ENCODE results near the gene NCOA1.
"Not testable (repeated sequence)": the region's sequence is repeated elsewhere in the genome, so short reads cannot be mapped to it uniquely, and the experiment has no call there.

Gene NCOA1

DNA sequence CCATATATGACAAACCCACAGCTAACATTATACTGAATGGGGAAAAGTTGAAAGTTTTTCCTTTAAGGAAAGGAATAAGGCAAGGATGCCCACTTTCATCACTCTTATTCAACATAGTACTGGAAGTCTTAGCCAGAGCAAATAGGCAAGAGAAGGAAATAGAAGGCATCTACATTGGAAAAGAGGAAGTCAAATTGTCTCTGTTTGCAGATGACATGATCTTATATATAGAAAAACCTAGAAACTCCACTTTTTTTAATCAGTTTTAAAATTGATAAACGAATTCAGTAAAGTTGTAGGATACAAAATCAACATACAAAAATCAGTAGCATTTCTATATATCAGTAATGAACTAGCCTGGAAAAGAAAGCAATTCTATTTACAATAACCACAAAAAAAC, 90.9 kb downstream of the NCOA1 start:
- DNase-seq, result not testable (repeated sequence)

DNA sequence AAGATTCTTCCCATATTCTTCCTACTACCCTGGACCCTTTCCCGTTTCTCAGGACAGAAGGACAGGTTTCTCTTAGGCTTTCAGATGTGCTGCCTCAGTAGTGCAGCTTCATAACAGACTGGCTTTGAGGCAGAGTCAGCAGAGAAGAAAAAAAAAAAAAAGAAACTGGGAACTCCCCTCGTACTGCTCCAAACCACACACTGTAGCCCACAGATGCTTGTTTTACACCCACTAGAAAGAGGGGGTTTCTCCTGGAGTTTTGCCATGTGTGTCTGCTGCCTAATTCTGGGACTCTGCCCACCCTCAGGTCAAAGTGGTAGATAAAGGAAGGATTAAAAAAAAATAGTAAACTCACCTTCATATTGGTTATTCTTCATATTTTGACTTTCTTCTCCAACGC, 95.9 kb downstream of the NCOA1 start:
- DNase-seq, result no peak

DNA sequence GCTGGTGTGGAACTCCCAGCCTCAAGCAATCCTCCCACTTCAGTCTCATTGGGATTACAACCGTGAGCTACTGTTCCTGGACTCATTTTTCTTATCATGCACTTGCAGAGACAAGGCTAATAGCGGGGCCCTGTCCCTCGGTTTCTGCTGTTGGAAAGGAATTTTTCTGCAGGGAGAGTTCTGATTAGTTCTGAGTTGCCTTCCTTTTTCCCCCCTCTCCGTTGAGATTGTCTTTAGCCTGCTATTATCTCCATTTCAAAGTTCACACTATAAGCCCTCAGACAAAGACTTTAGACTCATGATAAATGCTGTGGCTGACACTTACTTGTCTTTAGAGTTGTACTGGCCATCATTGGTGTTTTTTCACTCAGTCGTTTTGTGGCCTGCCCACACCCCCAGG, 97.2 kb downstream of the NCOA1 start:
- no peak for DNase-seq

DNA sequence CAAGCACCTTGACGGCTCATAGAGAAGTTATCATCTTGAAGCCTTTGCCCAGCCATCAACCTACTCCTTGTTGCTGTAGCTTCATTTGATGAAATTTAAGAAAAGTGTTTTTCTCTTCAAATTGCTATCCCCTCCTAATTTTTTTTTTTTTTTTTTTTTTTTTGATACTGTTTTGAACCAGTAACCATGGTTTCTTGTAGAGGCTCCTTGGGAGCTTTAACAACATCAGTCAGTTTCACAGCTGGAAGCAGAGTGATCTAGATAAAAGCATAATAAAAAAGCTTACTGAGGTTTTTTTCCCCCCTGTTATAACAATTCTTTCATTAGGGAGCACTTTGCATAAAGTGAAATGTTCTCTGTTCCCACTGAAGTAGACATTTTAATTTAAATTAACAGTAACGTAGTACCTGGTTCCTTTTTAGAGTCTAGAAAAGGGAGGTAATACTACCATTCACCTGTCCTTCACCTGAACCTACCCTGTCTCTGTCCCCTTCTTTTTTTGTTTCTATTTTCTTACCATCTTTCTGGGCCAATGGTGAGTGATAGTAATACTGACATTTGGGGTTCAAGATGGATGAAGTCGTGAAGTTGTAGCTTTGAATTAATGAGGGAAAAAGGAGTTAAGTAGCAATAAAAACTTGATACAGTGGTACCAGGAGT, 101.5 kb downstream of the NCOA1 start:
- DNase-seq, result no peak

DNA sequence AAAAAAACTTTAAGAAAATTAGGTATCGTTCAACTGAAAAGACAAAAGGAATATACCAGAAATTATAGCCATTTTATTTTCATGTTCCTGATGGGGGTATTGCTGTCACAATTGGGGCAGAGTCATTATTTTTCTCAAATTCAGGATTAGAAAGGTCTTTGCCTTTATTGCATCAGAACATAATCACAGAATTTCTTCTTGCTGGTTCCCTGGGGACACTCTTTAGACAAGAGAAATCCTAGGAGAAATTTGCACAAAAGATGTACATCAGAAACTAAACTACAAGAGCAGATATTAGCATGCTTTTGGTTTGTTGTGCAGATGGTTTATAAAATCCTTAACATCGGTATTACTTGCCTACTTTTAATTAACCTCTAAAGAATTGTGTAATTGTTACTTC, 103.2 kb downstream of the NCOA1 start:
- DNase-seq, result no peak

DNA sequence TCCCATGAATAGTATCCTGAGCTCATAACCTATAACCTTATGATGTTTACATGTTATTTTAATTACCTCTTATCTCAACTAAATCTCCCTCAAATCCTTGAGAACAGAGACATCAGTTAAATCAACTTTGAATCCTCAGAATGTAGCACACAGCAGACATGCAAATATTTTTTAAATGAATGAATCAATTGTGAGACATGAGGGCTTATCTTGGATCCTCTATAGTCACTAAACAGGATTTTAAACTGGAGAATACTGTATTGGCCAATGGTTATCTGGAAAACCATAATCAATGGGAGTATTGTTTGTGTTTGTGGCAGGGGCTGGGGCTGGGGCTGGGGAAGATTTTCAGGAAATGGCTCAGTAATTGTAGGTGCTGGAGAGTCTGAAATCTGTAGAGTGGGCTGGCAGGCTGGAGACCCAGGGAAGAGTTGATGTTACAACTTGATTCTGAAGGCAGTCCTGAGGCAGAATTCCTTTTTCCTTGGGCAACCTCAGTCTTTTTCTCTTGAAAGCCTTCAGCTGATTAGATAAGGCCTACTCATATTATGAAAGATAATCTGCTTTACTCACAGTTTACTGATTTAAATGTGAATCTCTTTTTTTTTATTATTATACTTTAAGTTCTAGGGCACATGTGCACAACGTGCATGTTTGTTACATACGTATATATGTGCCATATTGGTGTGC, 106.3 kb downstream of the NCOA1 start:
- DNase-seq, result no peak

DNA sequence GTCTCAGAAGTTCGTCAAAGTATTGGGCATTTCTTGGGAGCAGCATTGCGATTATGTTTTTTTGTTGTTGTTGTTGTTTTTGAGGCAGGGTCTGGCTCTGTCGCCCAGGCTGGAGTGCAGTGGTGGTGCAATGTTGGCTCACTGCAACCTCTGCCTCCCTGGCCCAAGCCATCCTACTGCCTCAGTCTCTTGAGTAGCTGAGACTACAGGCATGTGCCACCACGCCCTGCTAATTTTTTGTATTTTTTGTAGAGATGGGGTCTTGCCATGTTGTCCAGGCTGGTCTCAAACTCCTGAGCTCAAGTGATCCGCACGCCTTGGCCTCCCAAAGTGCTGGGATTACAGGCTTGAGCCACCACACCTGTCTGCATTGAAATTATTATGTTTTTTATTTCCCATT, 109.1 kb downstream of the NCOA1 start:
- not testable (repeated sequence) for DNase-seq

DNA sequence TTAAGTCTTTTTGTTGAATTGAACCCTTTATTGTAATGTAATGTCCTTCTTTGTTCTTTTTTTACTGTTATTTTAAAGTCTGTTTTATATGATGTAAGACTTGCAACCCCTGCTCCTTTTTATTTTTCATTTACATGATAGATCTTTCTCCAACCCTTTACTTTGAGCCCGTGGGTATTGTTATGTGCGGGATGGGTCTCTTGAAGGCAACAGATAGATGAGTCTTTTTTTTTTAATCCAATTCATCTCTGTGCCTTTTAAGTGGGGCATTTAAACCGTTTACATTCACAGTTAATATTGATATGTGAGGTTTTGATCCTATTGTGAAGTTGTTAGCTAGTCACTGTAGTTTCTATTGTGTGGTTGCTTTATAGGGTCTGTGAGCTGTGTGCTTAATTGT, 120.6 kb downstream of the NCOA1 start:
- no peak for DNase-seq

DNA sequence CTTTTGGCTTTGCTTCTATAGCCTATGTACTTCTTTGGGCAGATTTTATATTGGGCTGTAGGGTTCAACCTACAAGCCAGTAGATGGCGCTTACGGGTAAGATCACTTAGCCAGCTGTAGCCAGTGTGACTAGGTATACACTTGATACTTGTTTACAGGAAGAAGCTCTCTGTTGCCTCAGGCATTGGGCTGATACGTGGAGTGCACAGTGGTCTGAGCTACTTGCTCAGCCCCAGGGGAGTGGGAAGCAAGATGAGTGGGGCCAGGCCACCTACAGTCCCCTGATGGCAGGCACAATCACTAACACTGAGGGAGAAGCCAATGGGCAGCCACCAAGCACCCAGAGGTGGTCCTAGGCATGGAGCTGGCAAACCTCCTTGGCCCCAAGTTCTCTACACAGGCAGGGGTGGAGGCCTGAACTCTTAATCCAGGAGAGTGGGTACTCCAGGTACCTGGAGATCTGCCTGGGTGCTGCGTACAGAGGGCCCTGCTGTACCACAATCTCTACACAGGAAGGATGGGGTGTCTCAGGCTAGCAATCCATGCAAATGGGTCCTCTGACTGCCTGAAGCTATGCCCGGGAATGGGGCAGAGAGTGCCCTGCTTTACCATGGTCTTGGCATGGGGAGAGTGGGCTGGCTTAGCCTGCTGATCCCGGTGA, 122.2 kb downstream of the NCOA1 start:
- peak; percentile 5 for DNase-seq

DNA sequence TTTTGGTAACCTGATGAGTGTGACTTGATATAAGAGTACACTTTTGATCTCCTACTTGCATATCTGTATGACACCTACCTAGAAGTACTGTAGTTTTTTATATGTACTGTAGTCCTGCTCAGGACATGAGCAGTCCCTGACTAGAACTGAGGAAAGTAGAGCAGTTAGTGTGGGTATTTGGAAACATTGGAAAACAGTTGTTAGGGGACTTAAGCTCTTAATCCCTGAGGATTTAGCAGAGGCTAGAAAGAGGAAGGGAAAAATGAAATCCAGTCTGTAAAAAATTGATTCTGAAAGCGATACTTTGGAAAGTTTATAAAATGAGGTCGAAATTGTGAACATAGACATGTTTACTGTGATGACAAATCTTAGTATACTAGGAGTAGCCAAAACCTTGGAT, 125.6 kb downstream of the NCOA1 start:
- DNase-seq, result no peak

DNA sequence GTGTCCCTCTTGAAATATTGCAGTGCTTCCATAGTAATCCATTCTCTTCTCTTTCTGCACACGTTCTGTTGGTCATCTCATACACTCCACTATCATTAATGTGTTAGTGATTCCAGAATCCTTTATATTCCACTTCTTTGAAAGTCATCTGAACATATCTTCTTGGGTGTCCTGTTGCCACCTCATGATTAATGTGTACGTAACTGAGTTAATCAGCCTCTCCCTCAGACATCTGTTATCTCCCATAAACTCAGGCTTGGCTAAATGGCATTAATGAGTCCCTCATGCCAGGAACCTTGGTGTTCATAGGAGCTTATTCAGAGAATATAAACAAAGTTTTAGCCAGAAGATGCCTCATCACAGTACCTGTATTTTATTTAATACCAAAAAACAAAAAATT, 126.4 kb downstream of the NCOA1 start:
- DNase-seq, result no peak

DNA sequence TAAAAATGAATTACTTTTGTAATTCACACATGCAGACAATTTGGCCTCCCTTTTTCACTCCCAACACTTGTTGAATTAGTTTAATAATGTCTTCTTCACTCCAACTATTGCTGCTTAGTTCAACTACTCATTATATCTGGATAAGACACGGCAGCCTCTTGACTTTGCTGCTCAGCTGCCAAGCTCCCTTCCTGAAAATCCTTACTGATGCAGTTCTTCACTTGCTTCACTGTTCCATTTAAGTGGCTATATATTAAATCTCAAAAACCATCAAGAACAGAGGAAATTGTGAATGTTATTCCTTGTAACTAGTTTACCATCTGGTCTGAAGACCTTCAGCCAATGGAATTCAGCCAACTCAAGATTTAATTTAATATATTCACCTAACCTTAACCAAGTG, 127.1 kb downstream of the NCOA1 start:
- no peak for DNase-seq

DNA sequence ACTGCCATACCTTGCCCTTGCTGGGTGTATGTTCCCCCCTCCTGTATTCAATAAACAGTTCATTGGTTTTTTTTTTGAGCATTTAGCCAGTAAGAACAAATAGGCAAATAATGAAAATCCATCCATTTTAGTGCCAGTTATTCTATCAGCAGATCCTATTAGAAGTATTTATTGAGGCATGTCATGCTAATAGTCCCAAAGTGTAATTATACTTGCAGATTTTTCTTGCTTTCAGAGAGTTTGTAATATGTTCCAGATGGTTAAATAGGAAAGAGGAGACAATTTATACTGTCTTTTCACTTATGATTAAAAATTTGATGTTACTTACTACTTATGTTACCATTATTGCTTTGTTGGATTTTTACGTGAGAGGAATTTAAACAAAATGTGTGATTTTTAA, 127.6 kb downstream of the NCOA1 start:
- DNase-seq, result no peak

DNA sequence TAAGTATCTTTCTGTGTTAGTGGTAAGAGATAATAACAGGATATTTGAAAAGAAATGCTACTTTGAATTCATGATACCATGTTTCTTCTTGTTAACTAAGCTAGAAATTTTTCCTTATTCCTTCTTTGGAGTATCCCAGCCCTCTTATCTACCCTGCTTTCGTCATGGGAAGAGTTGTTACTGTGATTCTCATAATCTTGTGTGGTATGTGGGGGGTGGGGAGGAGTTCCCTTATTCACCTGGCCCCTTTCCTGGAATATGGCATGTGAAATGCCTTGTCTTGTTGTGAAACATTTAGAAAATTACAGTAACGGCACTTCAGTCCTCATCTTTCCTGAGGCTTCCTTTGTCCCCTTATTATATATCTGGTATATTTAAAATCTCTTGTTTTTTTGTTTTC, 129.9 kb downstream of the NCOA1 start:
- DNase-seq, result no peak

DNA sequence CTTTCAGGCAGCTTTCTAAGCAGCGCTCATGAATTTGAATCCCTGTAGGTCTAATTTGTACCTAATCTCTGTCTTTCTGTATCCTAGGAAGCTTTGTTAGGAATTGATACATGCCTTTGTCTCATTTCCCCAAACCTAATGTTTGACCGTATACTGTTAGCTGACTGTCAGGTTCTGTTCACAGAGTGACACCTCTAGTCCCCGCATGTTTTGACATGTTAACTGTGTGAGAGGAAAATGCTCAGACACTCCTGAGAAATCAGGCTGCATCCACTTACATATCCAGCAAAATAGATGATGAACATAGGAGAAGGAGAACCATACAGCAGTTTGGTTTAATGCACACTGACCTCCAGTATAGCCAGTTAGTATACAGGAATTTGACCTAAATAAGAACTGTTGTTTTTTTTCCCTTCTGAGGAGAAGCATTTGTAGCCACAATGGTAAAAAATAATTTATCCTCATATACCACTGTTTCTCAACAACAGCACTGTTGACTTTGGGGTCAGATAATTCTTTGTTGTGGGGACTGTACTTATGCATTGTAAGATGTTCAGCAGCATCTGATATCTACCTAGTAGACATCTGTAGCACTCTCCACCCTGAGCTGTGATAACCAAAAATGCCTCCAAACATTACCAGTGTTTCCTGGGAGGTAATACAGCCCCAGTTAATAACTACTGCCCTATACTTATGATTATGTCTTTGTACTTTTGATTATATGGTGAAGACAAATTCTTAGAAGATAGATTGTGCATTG, 130.9 kb downstream of the NCOA1 start:
- DNase-seq, result no peak

DNA sequence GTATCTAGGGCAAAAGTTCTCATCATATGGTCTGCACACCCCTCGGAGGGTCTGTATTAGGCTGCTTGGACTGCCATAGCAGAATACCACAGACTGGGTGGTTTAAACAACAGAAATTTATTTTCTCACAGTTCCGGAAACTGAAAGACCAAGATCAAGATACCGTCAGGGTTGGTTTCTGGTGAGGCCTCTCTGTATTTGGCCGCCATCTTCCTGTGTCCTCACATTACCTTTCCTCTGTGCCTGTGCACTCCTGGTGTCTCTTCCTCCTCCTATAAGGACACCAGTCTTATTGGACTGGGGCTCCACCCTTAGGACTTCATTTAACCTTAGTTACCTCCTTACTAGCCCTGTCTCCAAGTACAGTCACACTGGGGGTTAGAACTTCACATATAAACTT, 132.5 kb downstream of the NCOA1 start:
- no peak for DNase-seq

DNA sequence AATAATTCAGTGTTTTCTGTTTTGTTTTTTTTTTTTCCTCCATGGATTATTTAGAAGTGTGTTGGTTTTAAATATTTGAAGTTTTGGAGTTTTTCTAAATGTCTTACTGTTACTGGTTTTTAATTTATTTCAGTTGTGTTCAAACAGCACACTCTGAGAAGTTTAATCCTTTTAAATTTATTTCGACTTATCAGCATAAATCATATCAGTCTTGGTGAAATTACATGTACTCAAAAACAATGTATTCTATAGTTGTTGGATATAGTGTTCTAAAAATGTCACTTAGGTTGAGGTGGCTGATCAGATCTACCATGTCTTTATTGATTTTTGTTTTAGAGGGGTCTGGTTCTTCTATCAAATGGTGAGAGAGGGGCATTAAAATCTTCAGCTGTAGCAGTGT, 134.7 kb downstream of the NCOA1 start:
- DNase-seq, result no peak

DNA sequence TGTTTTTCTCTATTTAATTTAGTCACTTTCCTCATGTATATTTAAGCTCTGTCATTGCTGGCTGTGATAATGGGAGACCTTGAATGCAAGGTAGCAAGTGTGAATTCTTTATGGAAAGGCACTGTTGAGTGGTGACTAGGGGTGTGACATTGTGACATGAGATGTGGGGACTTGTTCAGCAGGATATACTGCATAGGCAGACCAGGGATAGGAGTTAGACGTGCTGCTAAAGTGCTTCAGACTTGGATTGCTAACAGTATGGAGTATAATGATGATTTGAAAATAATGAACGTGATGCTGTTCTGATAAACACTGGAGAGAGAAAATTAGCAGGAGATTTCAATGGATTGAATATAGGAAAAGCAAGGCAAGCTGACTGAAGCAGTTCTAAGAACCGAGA, 135.1 kb downstream of the NCOA1 start:
- DNase-seq, result no peak

DNA sequence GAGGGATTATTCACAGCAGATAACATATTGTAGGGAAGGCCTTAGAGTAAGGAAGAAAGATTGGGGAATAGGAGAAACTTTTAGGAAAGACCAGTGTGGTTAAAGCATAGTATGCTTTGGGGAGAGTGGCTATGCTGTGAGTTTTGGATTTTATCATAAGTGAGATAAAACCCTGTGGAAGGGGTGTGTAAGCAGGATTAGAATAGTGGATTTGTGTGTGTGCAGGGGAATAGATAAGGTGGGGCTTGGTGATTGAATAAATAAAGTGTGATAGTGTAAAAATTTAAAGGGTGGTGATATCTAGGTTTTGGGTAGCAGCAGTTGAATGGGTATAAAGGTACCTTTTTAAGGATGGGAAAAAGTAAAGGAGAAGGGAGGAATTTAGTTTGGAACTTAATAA, 137.7 kb downstream of the NCOA1 start:
- no peak for DNase-seq

DNA sequence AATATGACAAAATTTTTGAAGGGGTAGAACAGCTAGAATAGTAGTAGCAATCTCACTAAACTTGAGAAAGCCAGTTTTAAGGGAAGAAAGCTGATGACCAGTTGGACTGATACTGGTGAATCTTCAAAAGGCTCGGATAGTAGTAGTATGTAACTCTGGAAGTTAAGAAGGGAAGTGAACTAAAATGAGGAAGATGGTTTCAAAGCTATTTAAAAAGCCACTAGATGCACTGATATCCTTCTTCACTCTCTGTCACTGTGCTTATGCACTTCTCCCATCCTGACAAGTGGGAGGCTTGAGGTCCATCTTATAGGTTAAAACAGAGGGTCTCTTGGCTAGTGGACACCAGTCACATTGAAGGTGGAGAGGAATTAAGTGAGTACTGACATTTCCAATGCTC, 141.1 kb downstream of the NCOA1 start:
- DNase-seq, result no peak

DNA sequence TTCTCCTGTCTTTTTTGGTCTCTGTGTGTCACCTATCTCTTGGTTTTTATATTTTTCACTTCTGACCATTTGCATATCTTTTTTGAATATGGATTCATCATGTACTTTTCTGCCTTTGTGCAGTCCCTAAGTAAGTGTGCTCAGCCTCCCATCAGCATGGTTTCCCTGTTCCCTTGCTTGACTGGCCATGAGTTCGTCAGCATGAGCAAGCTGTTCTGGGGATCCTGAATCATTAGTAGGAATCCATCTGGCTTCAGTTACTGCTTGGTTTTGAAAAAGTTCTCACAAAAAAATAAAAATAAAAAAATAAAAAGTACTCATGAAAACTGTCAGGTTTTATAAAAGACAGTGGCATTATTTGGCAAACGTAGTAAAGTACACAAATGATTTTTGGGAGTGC, 144.1 kb downstream of the NCOA1 start:
- no peak for DNase-seq

DNA sequence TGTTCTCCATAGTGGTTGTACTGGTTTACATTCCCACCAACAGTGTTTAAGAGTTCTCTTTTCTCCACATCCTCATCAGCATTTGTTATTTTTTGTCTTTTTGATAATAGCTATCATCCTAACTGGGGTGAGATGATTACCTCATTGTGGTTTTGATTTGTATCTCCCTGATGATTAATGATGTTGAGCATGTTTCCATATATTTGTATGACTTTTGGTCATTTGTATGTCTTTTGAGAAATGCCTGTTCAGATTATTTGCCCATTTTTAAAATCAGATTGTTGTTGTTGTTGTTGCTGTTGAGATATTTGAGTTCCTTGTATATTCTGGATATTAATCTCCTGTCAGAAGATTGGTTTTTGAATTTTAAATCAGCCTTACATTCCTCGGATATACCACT, 147.5 kb downstream of the NCOA1 start:
- no peak for DNase-seq

DNA sequence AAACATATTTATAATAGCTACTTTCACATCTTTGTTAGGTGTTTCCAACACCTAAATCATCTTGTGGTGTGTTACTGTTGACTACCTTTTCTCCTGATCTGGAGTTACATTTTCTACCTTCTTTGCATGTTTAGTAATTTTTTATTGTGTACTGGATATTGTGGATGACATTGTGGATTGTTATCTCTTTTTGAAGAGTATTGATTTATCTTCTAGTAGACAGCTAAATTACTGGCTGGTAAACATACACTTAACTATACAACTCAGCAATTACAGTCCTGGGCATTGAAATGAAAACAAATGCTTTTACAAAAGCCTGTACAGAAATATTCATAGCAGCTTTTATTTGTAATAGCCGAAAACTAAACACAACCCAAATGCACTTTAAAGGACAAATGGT, 151.3 kb downstream of the NCOA1 start:
- DNase-seq, result no peak

DNA sequence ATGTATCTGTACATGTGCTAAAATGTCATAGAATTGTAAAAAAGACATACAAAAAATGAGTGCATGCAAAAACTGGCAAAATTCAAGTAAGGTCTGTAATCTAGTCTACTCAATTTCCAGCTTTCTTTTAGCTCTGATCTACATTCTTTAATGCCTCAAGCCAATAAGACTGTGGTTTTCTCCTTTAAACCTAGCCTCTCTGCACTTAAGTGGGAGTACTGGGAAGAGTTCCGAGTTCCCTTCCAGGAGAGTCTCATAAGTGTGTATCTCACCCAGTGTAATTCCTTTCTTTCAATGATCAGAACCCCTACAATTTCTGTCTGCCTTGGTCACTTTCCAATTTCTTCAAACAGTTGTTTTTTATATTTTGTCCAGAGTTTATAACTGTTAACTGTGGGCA, 152.0 kb downstream of the NCOA1 start:
- no peak for DNase-seq

All from stimulated activated CD4-positive, alpha-beta T cell treated with anti-CD3 and anti-CD28 coated beads, Interleukin-1b, Interleukin-23, amount 100 ng/mL, for 48 hours (primary cell).